GM21737 (cell line): ENCODE data around the gene MFSD2A.
"Not testable (repeated sequence)": the region's sequence is repeated elsewhere in the genome, so short reads cannot be mapped to it uniquely, and the experiment has no call there.

ENCODE experiments used
- ATAC-seq: cut with Tn5 transposase; IDR thresholded peaks from one replicate; pipeline ENCODE4 v1.9.1; 2021; ENCODE audit warnings: mild to moderate bottlenecking, moderate library complexity; ENCODE audit not compliant: unreplicated experiment

MFSD2A gene

GRCh38 chr1:39964552-39964951 is 9.6 kb downstream of the MFSD2A start:
- ATAC-seq = no peak

- no peak for ATAC-seq
Observed at GRCh38 chr1:39965044-39965443, 10.1 kb downstream of the MFSD2A start.

- ATAC-seq = no peak
Observed at GRCh38 chr1:39969048-39969447, 14.1 kb downstream of the MFSD2A start.

- no peak for ATAC-seq
Observed at GRCh38 chr1:39969531-39970270, 14.8 kb downstream of the MFSD2A start.

GRCh38 chr1:39970274-39970673 is 15.3 kb downstream of the MFSD2A start:
- ATAC-seq = no peak

- ATAC-seq = no peak
Observed at GRCh38 chr1:39971138-39971537, 16.2 kb downstream of the MFSD2A start.

GRCh38 chr1:39973503-39974135 is 18.7 kb downstream of the MFSD2A start:
- ATAC-seq = no peak

GRCh38 chr1:39976732-39977131 is 21.8 kb downstream of the MFSD2A start:
- no peak for ATAC-seq

- ATAC-seq = no peak
Observed at GRCh38 chr1:39977202-39977601, 22.3 kb downstream of the MFSD2A start.

GRCh38 chr1:39979654-39980053 is 24.7 kb downstream of the MFSD2A start:
- ATAC-seq = no peak

GRCh38 chr1:39980555-39981313 is 25.8 kb downstream of the MFSD2A start:
- no peak for ATAC-seq

- no peak for ATAC-seq
Observed at GRCh38 chr1:39981385-39981784, 26.4 kb downstream of the MFSD2A start.

- ATAC-seq = no peak
Observed at GRCh38 chr1:39981945-39982344, 27.0 kb downstream of the MFSD2A start.

GRCh38 chr1:39984480-39984879 is 29.5 kb downstream of the MFSD2A start:
- not testable (repeated sequence) for ATAC-seq

GRCh38 chr1:39984951-39985350 is 30.0 kb downstream of the MFSD2A start:
- no peak for ATAC-seq

GRCh38 chr1:39987869-39988268 is 32.9 kb downstream of the MFSD2A start:
- ATAC-seq = no peak

- no peak for ATAC-seq
Observed at GRCh38 chr1:39988618-39989343, 33.8 kb downstream of the MFSD2A start.

- no peak for ATAC-seq
Observed at GRCh38 chr1:39990428-39990827, 35.5 kb downstream of the MFSD2A start.

- ATAC-seq = no peak
Observed at GRCh38 chr1:39992234-39992633, 37.3 kb downstream of the MFSD2A start.

- ATAC-seq = no peak
Observed at GRCh38 chr1:39992888-39993287, 37.9 kb downstream of the MFSD2A start.

- ATAC-seq = peak; percentile 78
Observed at GRCh38 chr1:39995973-39996393, 41.0 kb downstream of the MFSD2A start.
